T follicular helper cell (primary cell): ENCODE results near the gene EBF3.

Experiments used
- DNase-seq: peaks from one replicate; pipeline ENCODE4 v3.0.0-alpha.2; 2020; ENCODE audit warnings: low read depth

EBF3 gene

GRCh38 chr10:129852829-129853561 lies 111.1 kb downstream of the EBF3 start:
- DNase-seq = no peak

GRCh38 chr10:129851941-129852640 lies 112.0 kb downstream of the EBF3 start:
- DNase-seq = no peak

GRCh38 chr10:129850790-129851189 lies 113.3 kb downstream of the EBF3 start:
- no peak for DNase-seq

- DNase-seq = no peak
Observed at GRCh38 chr10:129850316-129850715, 113.8 kb downstream of the EBF3 start.

GRCh38 chr10:129849853-129850252 lies 114.2 kb downstream of the EBF3 start:
- DNase-seq = no peak

- no peak for DNase-seq
Observed at GRCh38 chr10:129849452-129849750, 114.7 kb downstream of the EBF3 start.

- DNase-seq = no peak
Observed at GRCh38 chr10:129848696-129849451, 115.2 kb downstream of the EBF3 start.

GRCh38 chr10:129847741-129848483 lies 116.2 kb downstream of the EBF3 start:
- no peak for DNase-seq

- no peak for DNase-seq
Observed at GRCh38 chr10:129846991-129847391, 117.1 kb downstream of the EBF3 start.

- DNase-seq = no peak
Observed at GRCh38 chr10:129845111-129845753, 118.8 kb downstream of the EBF3 start.

GRCh38 chr10:129844216-129844766 lies 119.8 kb downstream of the EBF3 start:
- DNase-seq = no peak

GRCh38 chr10:129843702-129844101 lies 120.4 kb downstream of the EBF3 start:
- DNase-seq = no peak

GRCh38 chr10:129843131-129843541 lies 120.9 kb downstream of the EBF3 start:
- no peak for DNase-seq

- no peak for DNase-seq
Observed at GRCh38 chr10:129842031-129842430, 122.0 kb downstream of the EBF3 start.

- no peak for DNase-seq
Observed at GRCh38 chr10:129841590-129841989, 122.5 kb downstream of the EBF3 start.

- DNase-seq = no peak
Observed at GRCh38 chr10:129841071-129841470, 123.0 kb downstream of the EBF3 start.

GRCh38 chr10:129840196-129840590 lies 123.9 kb downstream of the EBF3 start:
- DNase-seq = no peak

GRCh38 chr10:129839285-129840195 lies 124.5 kb downstream of the EBF3 start:
- no peak for DNase-seq

- no peak for DNase-seq
Observed at GRCh38 chr10:129838794-129839193, 125.3 kb downstream of the EBF3 start.

- no peak for DNase-seq
Observed at GRCh38 chr10:129837909-129838582, 126.0 kb downstream of the EBF3 start.
